ENCODE results near the gene NKAIN2. TPM values are rescaled to one million over a fixed set of nuclear protein-coding genes. Genes with fewer than 3 reads are reported as not detected.
"Not testable (repeated sequence)": the region's sequence is repeated elsewhere in the genome, so short reads cannot be mapped to it uniquely, and the experiment has no call there.

Gene NKAIN2
- total RNA-seq, 1 experiment from 2014 or later, result not detected

GRCh38 chr6:123940551-123940950 lies 136.9 kb downstream of the NKAIN2 start:
- H3K4me3 ChIP-seq, result no peak overlapping the region
- H3K36me3 ChIP-seq, result no peaks in the 10 kb centered on the region
- no peak overlapping the region for H3K27ac ChIP-seq
- no peaks in the 10 kb centered on the region for H3K27me3 ChIP-seq
- no peaks in the 10 kb centered on the region for H3K9me3 ChIP-seq (replicated peaks)
- DNase-seq, result no peak
- no peaks in the 10 kb centered on the region for H3K4me1 ChIP-seq

- H3K4me1 ChIP-seq, result no peaks in the 10 kb centered on the region
- no peak overlapping the region for H3K4me3 ChIP-seq
- no peak for DNase-seq
- no peaks in the 10 kb centered on the region for H3K9me3 ChIP-seq (replicated peaks)
- no peaks in the 10 kb centered on the region for H3K27me3 ChIP-seq
- no peak overlapping the region for H3K27ac ChIP-seq
- H3K36me3 ChIP-seq, result no peaks in the 10 kb centered on the region
Observed at GRCh38 chr6:123941855-123942254, 138.2 kb downstream of the NKAIN2 start.

- Histone ChIP-seq H3K9me3 (replicated peaks) (no peaks in the 10 kb centered on the region), H3K27me3 (no peaks in the 10 kb centered on the region), H3K36me3 (no peaks in the 10 kb centered on the region), H3K27ac (no peak overlapping the region), H3K4me3 (no peak overlapping the region), H3K4me1 (no peaks in the 10 kb centered on the region)
- DNase-seq, result no peak
Observed at GRCh38 chr6:123945386-123945785, 141.7 kb downstream of the NKAIN2 start.

- H3K27ac ChIP-seq, result no peak overlapping the region
- no peaks in the 10 kb centered on the region for H3K9me3 ChIP-seq (replicated peaks)
- no peaks in the 10 kb centered on the region for H3K27me3 ChIP-seq
- no peak overlapping the region for H3K4me3 ChIP-seq
- no peaks in the 10 kb centered on the region for H3K36me3 ChIP-seq
- DNase-seq, result no peak
- no peaks in the 10 kb centered on the region for H3K4me1 ChIP-seq
Observed at GRCh38 chr6:123953920-123954319, 150.3 kb downstream of the NKAIN2 start.

- no peaks in the 10 kb centered on the region for H3K27me3 ChIP-seq
- no peak for DNase-seq
- H3K9me3 ChIP-seq (replicated peaks), result no peaks in the 10 kb centered on the region
- no peaks in the 10 kb centered on the region for H3K36me3 ChIP-seq
- no peaks in the 10 kb centered on the region for H3K4me1 ChIP-seq
- no peak overlapping the region for H3K4me3 ChIP-seq
- no peak overlapping the region for H3K27ac ChIP-seq
Observed at GRCh38 chr6:123956492-123957139, 153.0 kb downstream of the NKAIN2 start.

- H3K36me3 ChIP-seq, result no peaks in the 10 kb centered on the region
- no peak overlapping the region for H3K27ac ChIP-seq
- H3K9me3 ChIP-seq (replicated peaks), result no peaks in the 10 kb centered on the region
- no peak for DNase-seq
- no peaks in the 10 kb centered on the region; the same call in 1 of the 2 replicates for H3K27me3 ChIP-seq
- H3K4me3 ChIP-seq, result no peak overlapping the region
- H3K4me1 ChIP-seq, result no peaks in the 10 kb centered on the region
Observed at GRCh38 chr6:123962508-123962907, 158.8 kb downstream of the NKAIN2 start.

- Histone ChIP-seq H3K27ac (no peak overlapping the region), H3K4me1 (no peaks in the 10 kb centered on the region), H3K27me3 (no peaks in the 10 kb centered on the region; the same call in 1 of the 2 replicates), H3K36me3 (no peaks in the 10 kb centered on the region), H3K4me3 (no peak overlapping the region), H3K9me3 (replicated peaks) (no peaks in the 10 kb centered on the region)
- peak in 1 of 2 experiments; percentile 6 for DNase-seq
Observed at GRCh38 chr6:123965894-123966293, 162.2 kb downstream of the NKAIN2 start.

GRCh38 chr6:123966618-123967017 lies 163.0 kb downstream of the NKAIN2 start:
- Histone ChIP-seq H3K27me3 (no peaks in the 10 kb centered on the region; the same call in 1 of the 2 replicates), H3K9me3 (replicated peaks) (no peaks in the 10 kb centered on the region), H3K27ac (no peak overlapping the region), H3K36me3 (no peaks in the 10 kb centered on the region), H3K4me1 (no peaks in the 10 kb centered on the region), H3K4me3 (no peak overlapping the region)
- no peak for DNase-seq

GRCh38 chr6:123967905-123968304 lies 164.2 kb downstream of the NKAIN2 start:
- H3K27ac ChIP-seq, result no peak overlapping the region
- no peaks in the 10 kb centered on the region for H3K36me3 ChIP-seq
- no peak for DNase-seq
- H3K4me1 ChIP-seq, result no peaks in the 10 kb centered on the region
- no peaks in the 10 kb centered on the region; the same call in 1 of the 2 replicates for H3K27me3 ChIP-seq
- no peak overlapping the region for H3K4me3 ChIP-seq
- H3K9me3 ChIP-seq (replicated peaks), result no peaks in the 10 kb centered on the region

GRCh38 chr6:123972600-123973294 lies 169.1 kb downstream of the NKAIN2 start:
- Histone ChIP-seq H3K27ac (no peak overlapping the region), H3K4me1 (no peaks in the 10 kb centered on the region), H3K36me3 (no peaks in the 10 kb centered on the region), H3K4me3 (no peak overlapping the region), H3K27me3 (no peaks in the 10 kb centered on the region), H3K9me3 (replicated peaks) (no peaks in the 10 kb centered on the region)
- DNase-seq, result no peak

GRCh38 chr6:123980311-123980710 lies 176.6 kb downstream of the NKAIN2 start:
- Histone ChIP-seq H3K4me3 (no peak overlapping the region), H3K27ac (no peak overlapping the region), H3K36me3 (no peaks in the 10 kb centered on the region), H3K9me3 (replicated peaks) (no peaks in the 10 kb centered on the region), H3K27me3 (no peaks in the 10 kb centered on the region), H3K4me1 (no peaks in the 10 kb centered on the region)
- no peak for DNase-seq

GRCh38 chr6:123986938-123987337 lies 183.3 kb downstream of the NKAIN2 start:
- H3K27me3 ChIP-seq, result no peaks in the 10 kb centered on the region
- H3K36me3 ChIP-seq, result no peaks in the 10 kb centered on the region
- no peaks in the 10 kb centered on the region for H3K4me1 ChIP-seq

GRCh38 chr6:123989918-123990317 lies 186.3 kb downstream of the NKAIN2 start:
- not testable (repeated sequence) for H3K36me3 ChIP-seq; H3K4me3 ChIP-seq; H3K4me1 ChIP-seq; H3K27ac ChIP-seq; DNase-seq; H3K27me3 ChIP-seq; H3K9me3 ChIP-seq (replicated peaks)

More at GRCh38 chr6:123986938-123987337, 183.3 kb downstream of the NKAIN2 start:
- H3K9me3 ChIP-seq (replicated peaks), result no peaks in the 10 kb centered on the region
- H3K27ac ChIP-seq, result no peak overlapping the region
- H3K4me3 ChIP-seq, result no peak overlapping the region
- DNase-seq, result no peak

GRCh38 chr6:123990376-123990775 lies 186.7 kb downstream of the NKAIN2 start:
- no peak overlapping the region for H3K4me3 ChIP-seq
- no peaks in the 10 kb centered on the region for H3K27me3 ChIP-seq
- no peaks in the 10 kb centered on the region for H3K4me1 ChIP-seq
- no peak overlapping the region for H3K27ac ChIP-seq
- H3K36me3 ChIP-seq, result no peaks in the 10 kb centered on the region
- no peak for DNase-seq
- no peaks in the 10 kb centered on the region for H3K9me3 ChIP-seq (replicated peaks)

- Histone ChIP-seq H3K27ac (no peak overlapping the region), H3K27me3 (no peaks in the 10 kb centered on the region), H3K4me1 (no peaks in the 10 kb centered on the region; the same call in 1 of the 2 replicates), H3K36me3 (no peaks in the 10 kb centered on the region), H3K9me3 (replicated peaks) (no peaks in the 10 kb centered on the region), H3K4me3 (no peak overlapping the region)
- no peak for DNase-seq
Observed at GRCh38 chr6:123994168-123994567, 190.5 kb downstream of the NKAIN2 start.

Measured in SJCRH30 (cell line).